ENCODE measurements around the gene MAVS. TPM values are rescaled to one million over a fixed set of nuclear protein-coding genes. Genes with fewer than 3 reads are reported as not detected.
A peak's percentile ranks its signal among the peaks of the same experiment; 100 is the strongest.

Gene MAVS
- total and polyA plus RNA-seq, 9 of the 15 experiments (the other 6 are each of a cell fraction or from before 2014, with no cell fraction given), result 1.6 to 22.0 (median 11.3) TPM

DNA sequence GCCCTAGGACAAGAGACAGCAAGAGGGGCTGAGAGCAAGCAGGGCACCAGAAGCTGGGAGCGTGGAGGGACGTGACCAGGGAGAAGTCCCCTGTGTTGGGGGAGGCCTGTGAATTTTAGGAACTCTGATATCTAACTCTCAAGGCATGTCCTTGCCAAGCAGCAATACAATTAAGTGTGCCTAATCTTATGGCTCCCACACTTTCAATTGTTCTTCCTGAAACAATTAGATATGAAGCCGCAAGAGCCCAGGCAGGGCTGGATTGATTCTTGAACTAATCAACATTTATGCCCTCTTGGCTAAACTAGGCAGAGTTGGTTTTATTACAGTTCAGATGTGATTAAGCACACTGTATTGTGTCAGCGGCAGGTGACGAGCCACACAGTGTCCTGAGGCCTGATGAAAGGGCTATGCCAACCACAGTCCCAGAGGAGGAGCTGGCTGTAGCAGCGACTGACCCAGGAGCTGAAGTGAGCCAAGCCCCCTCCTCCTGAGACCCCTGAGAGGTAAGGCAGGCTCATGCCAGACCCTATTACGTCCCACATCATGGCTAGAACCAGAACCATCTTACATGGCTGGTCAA, 4.2 kb upstream of the MAVS start (continued):
- TF ChIP-seq, protein P1, sequence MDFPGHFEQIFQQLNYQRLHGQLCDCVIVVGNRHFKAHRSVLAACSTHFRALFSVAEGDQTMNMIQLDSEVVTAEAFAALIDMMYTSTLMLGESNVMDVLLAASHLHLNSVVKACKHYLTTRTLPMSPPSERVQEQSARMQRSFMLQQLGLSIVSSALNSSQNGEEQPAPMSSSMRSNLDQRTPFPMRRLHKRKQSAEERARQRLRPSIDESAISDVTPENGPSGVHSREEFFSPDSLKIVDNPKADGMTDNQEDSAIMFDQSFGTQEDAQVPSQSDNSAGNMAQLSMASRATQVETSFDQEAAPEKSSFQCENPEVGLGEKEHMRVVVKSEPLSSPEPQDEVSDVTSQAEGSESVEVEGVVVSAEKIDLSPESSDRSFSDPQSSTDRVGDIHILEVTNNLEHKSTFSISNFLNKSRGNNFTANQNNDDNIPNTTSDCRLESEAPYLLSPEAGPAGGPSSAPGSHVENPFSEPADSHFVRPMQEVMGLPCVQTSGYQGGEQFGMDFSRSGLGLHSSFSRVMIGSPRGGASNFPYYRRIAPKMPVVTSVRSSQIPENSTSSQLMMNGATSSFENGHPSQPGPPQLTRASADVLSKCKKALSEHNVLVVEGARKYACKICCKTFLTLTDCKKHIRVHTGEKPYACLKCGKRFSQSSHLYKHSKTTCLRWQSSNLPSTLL (IDR thresholded peaks at IDR 0.05), result no peak
- TF ChIP-seq HNRNPK (IDR thresholded peaks at IDR 0.05; ENCODE audit: low read depth, low read length, poor library complexity, severe bottlenecking), result no peak
- no peak for TF ChIP-seq ZNF717 (CRISPR knock-in tag; IDR thresholded peaks at IDR 0.05)
- TF ChIP-seq, protein P2, sequence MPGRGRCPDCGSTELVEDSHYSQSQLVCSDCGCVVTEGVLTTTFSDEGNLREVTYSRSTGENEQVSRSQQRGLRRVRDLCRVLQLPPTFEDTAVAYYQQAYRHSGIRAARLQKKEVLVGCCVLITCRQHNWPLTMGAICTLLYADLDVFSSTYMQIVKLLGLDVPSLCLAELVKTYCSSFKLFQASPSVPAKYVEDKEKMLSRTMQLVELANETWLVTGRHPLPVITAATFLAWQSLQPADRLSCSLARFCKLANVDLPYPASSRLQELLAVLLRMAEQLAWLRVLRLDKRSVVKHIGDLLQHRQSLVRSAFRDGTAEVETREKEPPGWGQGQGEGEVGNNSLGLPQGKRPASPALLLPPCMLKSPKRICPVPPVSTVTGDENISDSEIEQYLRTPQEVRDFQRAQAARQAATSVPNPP (IDR thresholded peaks at IDR 0.05; ENCODE audit: borderline replicate concordance, insufficient read depth, insufficient read length), result no peak
- no peak for TF ChIP-seq NEUROD1 (IDR thresholded peaks at IDR 0.05; ENCODE audit: borderline replicate concordance, low read depth, low read length, partially characterized antibody)
- TF ChIP-seq CBFA2T3 (IDR thresholded peaks at IDR 0.05), result peak; percentile 90
- TF ChIP-seq ZBTB8A (IDR thresholded peaks at IDR 0.05; ENCODE audit: partially characterized antibody), result no peak
- peak; percentile 79 for TF ChIP-seq CBFA2T2 (conservative IDR thresholded peaks at IDR 0.05)
- TF ChIP-seq, protein P3, sequence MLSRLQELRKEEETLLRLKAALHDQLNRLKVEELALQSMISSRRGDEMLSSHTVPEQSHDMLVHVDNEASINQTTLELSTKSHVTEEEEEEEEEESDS (CRISPR knock-in tag; IDR thresholded peaks at IDR 0.05), result no peak
- TF ChIP-seq ZNF507 (tag; conservative IDR thresholded peaks at IDR 0.05), result no peak
- TF ChIP-seq RAD21 (CRISPR knock-in tag; conservative IDR thresholded peaks at IDR 0.05 in 1 of 2, IDR thresholded peaks at IDR 0.05 in 1 of 2), result no peak
- no peak for TF ChIP-seq ZNF23 (CRISPR knock-in tag; IDR thresholded peaks at IDR 0.05)
- TF ChIP-seq ZNF347 (CRISPR knock-in tag; IDR thresholded peaks at IDR 0.05; ENCODE audit: low read depth), result no peak
- no peak for TF ChIP-seq ZNF561 (CRISPR knock-in tag; conservative IDR thresholded peaks at IDR 0.05)
- no peak for TF ChIP-seq POLR3A (IDR thresholded peaks at IDR 0.05; ENCODE audit: borderline replicate concordance, extremely low read depth, insufficient read depth, insufficient read length)
- TF ChIP-seq TCF3 (CRISPR knock-in tag; IDR thresholded peaks at IDR 0.05), result peak; percentile 85
- TF ChIP-seq YBX1 (IDR thresholded peaks at IDR 0.05), result no peak
- TF ChIP-seq ZEB2 (IDR thresholded peaks at IDR 0.05), result no peak
- no peak for TF ChIP-seq CBX8 (IDR thresholded peaks at IDR 0.05; ENCODE audit: borderline replicate concordance, extremely low read depth, low read depth, low read length, poor library complexity, severe bottlenecking)
- TF ChIP-seq, protein P4, sequence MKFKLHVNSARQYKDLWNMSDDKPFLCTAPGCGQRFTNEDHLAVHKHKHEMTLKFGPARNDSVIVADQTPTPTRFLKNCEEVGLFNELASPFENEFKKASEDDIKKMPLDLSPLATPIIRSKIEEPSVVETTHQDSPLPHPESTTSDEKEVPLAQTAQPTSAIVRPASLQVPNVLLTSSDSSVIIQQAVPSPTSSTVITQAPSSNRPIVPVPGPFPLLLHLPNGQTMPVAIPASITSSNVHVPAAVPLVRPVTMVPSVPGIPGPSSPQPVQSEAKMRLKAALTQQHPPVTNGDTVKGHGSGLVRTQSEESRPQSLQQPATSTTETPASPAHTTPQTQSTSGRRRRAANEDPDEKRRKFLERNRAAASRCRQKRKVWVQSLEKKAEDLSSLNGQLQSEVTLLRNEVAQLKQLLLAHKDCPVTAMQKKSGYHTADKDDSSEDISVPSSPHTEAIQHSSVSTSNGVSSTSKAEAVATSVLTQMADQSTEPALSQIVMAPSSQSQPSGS (CRISPR knock-in tag; IDR thresholded peaks at IDR 0.05), result no peak
- peak; percentile 86 for TF ChIP-seq TEAD4 (IDR thresholded peaks at IDR 0.05; ENCODE audit: low read length)
- no peak for TF ChIP-seq TEAD4 (CRISPR knock-in tag; IDR thresholded peaks at IDR 0.05; ENCODE audit: borderline replicate concordance)
- TF ChIP-seq ILK (tag; IDR thresholded peaks at IDR 0.05; ENCODE audit: borderline replicate concordance, low read depth), result no peak
- TF ChIP-seq DPF2 (IDR thresholded peaks at IDR 0.05), result 0 out of 2 replicates have a peak, but pooled peaks have one; percentile 20
- TF ChIP-seq LCOR (CRISPR knock-in tag; IDR thresholded peaks at IDR 0.05), result peak; percentile 26; the same call in 1 of the 2 replicates
